PC-9 (cell line): Measurements from ENCODE around the gene PRDM16.

ENCODE experiments used
- CTCF ChIP-seq: fragments of 200-600 bp; sonication (generic); conservative IDR thresholded peaks from 2 replicates; pipeline ENCODE4 v1.6.1; 2017; ENCODE audit warnings: mixed run types, antibody characterized with exemption, mild to moderate bottlenecking, moderate library complexity
- EZH2 ChIP-seq: fragments of 200-600 bp; sonication (generic); IDR thresholded peaks from 2 replicates; pipeline ENCODE4 v1.8.0; 2017; ENCODE audit warnings: antibody characterized with exemption, low read depth

GRCh38 chr1:3061566-3061965 is 7.4 kb upstream of the PRDM16 start:
- no peak for TF ChIP-seq CTCF
- no peak for TF ChIP-seq EZH2
